Fibroblast of the aortic adventitia (primary cell): Measurements from ENCODE around the gene FBP1. TPM values are rescaled to one million over a fixed set of nuclear protein-coding genes. Genes with fewer than 3 reads are reported as not detected.

Experiments
- DNase-seq: peaks from one replicate; pipeline ENCODE4 v3.0.0-alpha.2; 2010; ENCODE audit warnings: low read depth
- H3K4me3 ChIP-seq: 2 replicates; pipeline ENCODE4 v1.5.1; 2011; ENCODE audit warnings: low read depth, mild to moderate bottlenecking, control low read depth, low read length, moderate library complexity
- CTCF ChIP-seq: IDR thresholded peaks from 2 replicates; pipeline ENCODE4 v1.5.1; 2011; ENCODE audit warnings: mild to moderate bottlenecking, low read length, control low read depth, inconsistent platforms; ENCODE audit not compliant: insufficient read depth
- total RNA-seq: library from RNA; depleted of rRNA; stranded (reverse); fragments of >200 nt; gene quantifications from 2 replicates; pipeline ENCODE4 v1.2.3, GENCODE V29; 2012; ENCODE audit warnings: low replicate concordance

Gene FBP1
- total RNA-seq, 1 donor, result not detected

DNA sequence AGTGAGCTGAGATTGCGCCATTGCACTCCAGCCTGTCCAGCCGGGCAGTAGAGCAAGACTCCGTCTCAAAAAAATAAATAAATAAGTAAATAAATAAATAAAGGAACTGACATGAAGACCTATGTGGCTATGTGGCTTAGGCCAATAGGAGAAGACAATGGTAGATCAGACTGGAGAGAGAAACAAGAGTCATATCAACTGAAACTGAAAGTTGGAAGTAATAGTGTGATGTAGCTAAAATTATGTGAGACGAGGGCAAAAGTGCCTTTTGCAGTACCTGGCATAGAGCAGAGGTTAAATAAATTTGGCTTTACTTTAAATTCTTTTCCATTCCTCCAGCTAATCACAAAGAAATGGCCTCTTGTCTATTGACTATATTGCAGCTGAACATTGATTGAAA is 53.0 kb downstream of the FBP1 start:
- no peak for DNase-seq
- H3K4me3 ChIP-seq, result no peak overlapping the region
- no peak for TF ChIP-seq CTCF

- TF ChIP-seq CTCF, result no peak
- H3K4me3 ChIP-seq, result no peak overlapping the region
- no peak for DNase-seq
These were observed 54.8 kb downstream of the FBP1 start for GRCh38 chr9:94584555-94584954.

DNA sequence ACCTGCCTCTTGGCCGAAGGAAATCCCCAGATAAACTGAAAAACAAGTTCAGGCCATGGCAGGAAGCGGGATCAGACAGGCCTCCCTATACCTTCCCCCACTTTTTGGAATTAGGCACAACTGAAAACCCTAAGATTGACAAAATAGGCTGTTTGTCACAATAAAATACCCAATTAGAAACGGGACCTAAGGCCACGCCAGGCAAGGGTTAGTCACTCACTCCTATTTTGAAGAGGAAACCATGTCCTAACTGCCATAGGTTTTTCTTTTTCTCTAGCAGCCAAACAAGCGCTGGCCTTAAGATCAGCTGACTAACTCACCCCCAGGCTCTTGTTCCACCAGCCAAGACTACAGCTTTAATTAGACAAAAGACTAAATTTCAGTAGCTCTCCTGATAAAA is 57.6 kb downstream of the FBP1 start:
- TF ChIP-seq CTCF, result no peak
- DNase-seq, result no peak
- H3K4me3 ChIP-seq, result no peak overlapping the region

DNA sequence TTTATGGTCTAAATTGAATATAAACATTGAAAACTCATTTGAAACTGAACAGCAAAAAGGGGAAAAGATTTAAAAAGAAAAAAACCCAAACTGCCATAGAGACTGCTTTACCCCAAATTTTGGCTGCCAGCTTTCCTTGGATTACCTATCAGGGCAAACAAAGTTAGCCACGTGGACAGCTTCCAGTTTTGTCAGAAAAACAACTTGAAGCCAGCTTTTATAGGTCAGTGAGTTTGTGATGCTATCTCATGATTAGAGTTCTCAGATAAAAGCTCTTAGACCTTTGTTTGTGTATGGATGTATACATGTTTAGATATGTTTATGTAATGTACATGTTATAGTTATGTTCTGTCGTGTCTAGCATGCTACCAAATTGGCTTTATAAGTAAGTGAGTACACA is 61.7 kb downstream of the FBP1 start:
- no peak for TF ChIP-seq CTCF
- no peak overlapping the region for H3K4me3 ChIP-seq
- no peak for DNase-seq

DNA sequence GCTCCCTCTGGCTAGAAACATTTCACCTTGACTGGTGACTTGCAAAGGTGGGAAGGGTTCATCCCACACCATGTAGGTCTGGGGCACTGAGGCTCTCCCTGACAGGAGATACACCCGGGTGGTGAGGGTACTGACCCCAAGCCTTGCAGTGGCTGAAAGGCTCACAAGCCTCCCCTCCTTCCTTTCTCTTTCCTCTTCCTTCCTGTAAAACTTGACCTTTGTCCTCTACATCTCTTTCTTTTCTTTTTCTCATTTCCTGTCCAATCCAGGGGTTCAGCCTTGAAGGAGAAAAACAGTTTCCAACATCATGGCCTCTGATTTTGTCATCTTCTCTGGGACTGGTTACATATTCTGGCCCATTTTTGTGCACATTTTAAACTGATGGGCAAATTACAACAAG is 62.3 kb downstream of the FBP1 start:
- no peak overlapping the region for H3K4me3 ChIP-seq
- no peak for DNase-seq
- no peak for TF ChIP-seq CTCF

GRCh38 chr9:94576131-94576530 is 63.2 kb downstream of the FBP1 start:
- no peak for TF ChIP-seq CTCF
- no peak overlapping the region for H3K4me3 ChIP-seq
- no peak for DNase-seq

DNA sequence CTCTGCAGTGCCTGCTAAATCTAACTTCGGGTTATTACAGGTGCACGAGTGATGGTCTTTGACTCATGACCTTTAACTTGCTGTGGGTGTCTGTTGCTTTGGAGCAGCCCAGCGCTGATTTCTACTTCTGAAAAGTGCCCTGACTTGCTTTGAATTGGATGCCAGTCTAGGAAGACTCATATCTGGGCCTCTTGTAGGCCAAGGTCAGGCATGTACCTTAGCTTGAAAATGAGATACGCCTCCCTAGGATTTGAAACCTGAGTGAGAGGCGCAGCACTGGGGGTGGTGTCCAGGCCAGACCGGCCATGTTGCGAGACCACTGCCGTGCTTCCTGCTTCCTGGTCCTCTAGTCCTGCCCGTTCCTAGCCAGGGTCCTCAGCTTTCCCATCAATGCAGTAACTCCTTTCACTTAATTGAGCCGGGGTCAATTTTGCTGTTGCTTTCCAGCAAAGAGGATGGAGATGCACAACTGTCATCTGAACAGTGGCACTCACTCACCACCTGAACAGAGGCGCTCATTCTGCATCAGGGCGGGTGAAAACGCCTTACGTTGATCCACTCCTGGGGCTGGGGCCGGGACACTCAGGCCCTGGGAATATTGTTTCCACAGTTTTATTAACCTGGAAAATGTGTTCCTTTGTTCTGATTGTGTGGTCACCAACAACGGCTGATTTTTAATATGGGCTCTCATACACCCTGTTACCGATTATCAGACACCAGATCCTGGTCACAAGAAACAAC is 70.2 kb downstream of the FBP1 start:
- DNase-seq, result no peak
- no peak for TF ChIP-seq CTCF
- no peak overlapping the region for H3K4me3 ChIP-seq
